ENCODE results near the gene PVRIG.
"Not testable (repeated sequence)": the region's sequence is repeated elsewhere in the genome, so short reads cannot be mapped to it uniquely, and the experiment has no call there.

Gene PVRIG

GRCh38 chr7:100219801-100220585 lies at the start of gene PVRIG:
TSS of gene PVRIG (plus strand) at chr7:100219949. CDS start at chr7:100219971, 22 bp downstream.
- not testable (repeated sequence) for DNase-seq

- no peak for DNase-seq
Observed at GRCh38 chr7:100170101-100170897, 49.5 kb upstream of the PVRIG start.

- no peak for DNase-seq
Observed at GRCh38 chr7:100171087-100171681, 48.6 kb upstream of the PVRIG start.

GRCh38 chr7:100171840-100172239 lies 47.9 kb upstream of the PVRIG start:
- no peak for DNase-seq

- DNase-seq: no peak
Observed at GRCh38 chr7:100173806-100174495, 45.8 kb upstream of the PVRIG start.

GRCh38 chr7:100174582-100174981 lies 45.2 kb upstream of the PVRIG start:
- DNase-seq: no peak

GRCh38 chr7:100175296-100175935 lies 44.3 kb upstream of the PVRIG start:
- no peak for DNase-seq

GRCh38 chr7:100176096-100177044 lies 43.4 kb upstream of the PVRIG start:
- DNase-seq: no peak

- DNase-seq: peak; percentile 97
Observed at GRCh38 chr7:100177045-100178001, 42.4 kb upstream of the PVRIG start, which contains the start of the genes GPC2 and STAG3. TSS of gene GPC2 (minus strand) at chr7:100177381. CDS start at chr7:100177199, 182 bp downstream. TSS of gene STAG3 (plus strand) at chr7:100177918. CDS start at chr7:100180557, 2,639 bp downstream.

- not testable (repeated sequence) for DNase-seq
Observed at GRCh38 chr7:100180084-100180483, 39.7 kb upstream of the PVRIG start.

- DNase-seq: not testable (repeated sequence)
Observed at GRCh38 chr7:100182616-100183015, 37.1 kb upstream of the PVRIG start.

- not testable (repeated sequence) for DNase-seq
Observed at GRCh38 chr7:100183090-100183489, 36.7 kb upstream of the PVRIG start.

GRCh38 chr7:100185726-100186125 lies 34.0 kb upstream of the PVRIG start:
- no peak for DNase-seq

GRCh38 chr7:100189061-100189460 lies 30.7 kb upstream of the PVRIG start:
- no peak for DNase-seq

GRCh38 chr7:100190048-100190711 lies 29.6 kb upstream of the PVRIG start:
- peak; percentile 77 for DNase-seq

- no peak for DNase-seq
Observed at GRCh38 chr7:100191775-100192174, 28.0 kb upstream of the PVRIG start.

- not testable (repeated sequence) for DNase-seq
Observed at GRCh38 chr7:100192281-100192862, 27.4 kb upstream of the PVRIG start.

GRCh38 chr7:100192969-100193368 lies 26.8 kb upstream of the PVRIG start:
- DNase-seq: no peak

- no peak for DNase-seq
Observed at GRCh38 chr7:100195222-100195621, 24.5 kb upstream of the PVRIG start.
